Sigmoid colon (tissue), 7 donors: ENCODE data around the gene SPTBN1. TPM values are rescaled to one million over a fixed set of nuclear protein-coding genes. Genes with fewer than 3 reads are reported as not detected.

Experiments
- DNase-seq: peaks from one replicate; pipeline ENCODE4 v3.0.0-alpha.2; 2019
- H3K27ac ChIP-seq, 4 donors: fragments of 200-600 bp; sonication (generic); one replicate each; pipeline ENCODE4 v1.5.1; 2016 to 2019; ENCODE audit warnings: mild to moderate bottlenecking in 1 of 4
- H3K27me3 ChIP-seq, 3 donors: fragments of 200-600 bp; sonication (generic); one replicate each; pipeline ENCODE4 v1.5.1; 2019; ENCODE audit warnings: mild to moderate bottlenecking in 1 of 3
- H3K36me3 ChIP-seq, 4 donors: fragments of 200-600 bp; sonication (generic); one replicate each; pipeline ENCODE4 v1.5.1; 2016 to 2019
- H3K4me1 ChIP-seq, 4 donors: fragments of 200-600 bp; sonication (generic); one replicate each; pipeline ENCODE4 v1.5.1; 2017 to 2019
- H3K4me3 ChIP-seq, 4 donors: fragments of 200-600 bp; sonication (generic); one replicate each; pipeline ENCODE4 v1.5.1; 2017 to 2019; ENCODE audit warnings: mild to moderate bottlenecking in 2 of 4, moderate library complexity in 1 of 4
- H3K9me3 ChIP-seq, 4 donors: fragments of 200-600 bp in 3 of 4; sonication (generic) in 3 of 4; one replicate each; pipeline versions ENCODE4 v1.5.1 to v1.6.1; 2013 to 2019
- EP300 ChIP-seq, 4 donors: sonication (generic); formaldehyde crosslinking; IDR thresholded peaks; one replicate each; pipeline ENCODE4 v1.6.1; 2017; ENCODE audit warnings: antibody characterized with exemption in 4 of 4
- POLR2A ChIP-seq, 2 donors: fragments of 450-650 bp; IDR thresholded peaks; one replicate each; pipeline ENCODE4 v1.6.1; 2016; ENCODE audit warnings: antibody characterized with exemption in 2 of 2, mild to moderate bottlenecking in 2 of 2, moderate library complexity in 2 of 2
- POLR2AphosphoS5 ChIP-seq, 4 donors: sonication (generic); formaldehyde crosslinking; IDR thresholded peaks; one replicate each; pipeline ENCODE4 v1.6.1; 2017; ENCODE audit warnings: antibody characterized with exemption in 4 of 4
- WGBS, 2 donors: extraction: QIAGEN DNeasy Blood & Tissue Kit; methylation state at CpG; one replicate each; pipeline ENCODE4 v1.1.7; 2013; 5-methylcytosine and 5-hydroxymethylcytosine counted together
- intact Hi-C: fragments of 100-400 bp; cut with DNase I; formaldehyde crosslinking; loops from one replicate; pipeline ENCODE4 v1.15.1; 2023
- polyA plus RNA-seq, 3 donors: library from polyadenylated mRNA; stranded (reverse); fragments of 200-250 nt; gene quantifications; one replicate each; pipeline ENCODE4 v1.2.3, GENCODE V29; 2013
- total RNA-seq, 4 donors: library from RNA; depleted of rRNA; stranded (reverse); fragments of >200 nt; gene quantifications; one replicate each; pipeline ENCODE4 v1.1.0, GENCODE V29; 2016
- TF ChIP-seq, protein P1 (sequence below), 4 experiments: fragments of 450-650 bp in 3 of 4; fragments of 200-600 bp in 1 of 4; IDR thresholded peaks; one replicate each; pipeline ENCODE4 v1.5.1; 2016 to 2019; ENCODE audit warnings: antibody characterized with exemption in 4 of 4, mild to moderate bottlenecking in 3 of 4, moderate library complexity in 2 of 4
- donor health status: healthy with polysubstance abuse.
- donor health status: Bipolar disorder and iron deficiency.
- donor health status: healthy.

Gene SPTBN1
- total and polyA plus RNA-seq, 7 donors = 23.1 to 273 (median 169) TPM

DNA sequence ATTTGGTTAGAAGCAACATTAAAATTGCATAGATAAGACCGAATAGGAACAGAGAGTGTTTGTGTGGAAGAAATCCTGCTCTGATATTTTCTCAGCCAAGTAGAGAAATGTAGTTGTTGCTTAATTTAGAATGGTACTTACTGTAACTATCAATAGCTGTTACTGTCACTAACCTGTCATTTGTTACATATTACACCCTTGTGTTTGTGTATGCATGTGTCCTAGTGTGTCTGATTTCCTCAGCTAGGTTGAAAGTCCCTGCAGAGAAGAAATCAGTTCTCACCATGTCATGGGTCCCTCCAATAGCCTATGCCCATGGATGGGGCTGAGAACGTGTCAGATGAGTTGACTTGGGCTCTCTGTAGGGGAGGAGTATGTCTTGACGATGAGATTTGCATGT, 94.4 kb downstream of the SPTBN1 start:
- Histone ChIP-seq H3K36me3 (no peaks in the 10 kb centered on the region), H3K27ac (no peak overlapping the region), H3K27me3 (no peaks in the 10 kb centered on the region), H3K9me3 (no peaks in the 10 kb centered on the region), H3K4me3 (no peak overlapping the region), H3K4me1 (peaks cover 0 to 23% (median 9%) of the 10 kb centered on the region in 4 donors)
- intact Hi-C loops = no loop called here
- 27 to 72% methylated on average over 3 of the region's 3 CpGs for whole genome bisulfite sequencing, 2 donors
- no peak for TF ChIP-seq POLR2A (IDR thresholded peaks at IDR 0.05)
- no peak for TF ChIP-seq EP300 (IDR thresholded peaks at IDR 0.05)
- TF ChIP-seq POLR2AphosphoS5 (IDR thresholded peaks at IDR 0.05) = no peak
- TF ChIP-seq, protein P1, sequence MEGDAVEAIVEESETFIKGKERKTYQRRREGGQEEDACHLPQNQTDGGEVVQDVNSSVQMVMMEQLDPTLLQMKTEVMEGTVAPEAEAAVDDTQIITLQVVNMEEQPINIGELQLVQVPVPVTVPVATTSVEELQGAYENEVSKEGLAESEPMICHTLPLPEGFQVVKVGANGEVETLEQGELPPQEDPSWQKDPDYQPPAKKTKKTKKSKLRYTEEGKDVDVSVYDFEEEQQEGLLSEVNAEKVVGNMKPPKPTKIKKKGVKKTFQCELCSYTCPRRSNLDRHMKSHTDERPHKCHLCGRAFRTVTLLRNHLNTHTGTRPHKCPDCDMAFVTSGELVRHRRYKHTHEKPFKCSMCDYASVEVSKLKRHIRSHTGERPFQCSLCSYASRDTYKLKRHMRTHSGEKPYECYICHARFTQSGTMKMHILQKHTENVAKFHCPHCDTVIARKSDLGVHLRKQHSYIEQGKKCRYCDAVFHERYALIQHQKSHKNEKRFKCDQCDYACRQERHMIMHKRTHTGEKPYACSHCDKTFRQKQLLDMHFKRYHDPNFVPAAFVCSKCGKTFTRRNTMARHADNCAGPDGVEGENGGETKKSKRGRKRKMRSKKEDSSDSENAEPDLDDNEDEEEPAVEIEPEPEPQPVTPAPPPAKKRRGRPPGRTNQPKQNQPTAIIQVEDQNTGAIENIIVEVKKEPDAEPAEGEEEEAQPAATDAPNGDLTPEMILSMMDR (IDR thresholded peaks at IDR 0.05) = no peak
- no peak for DNase-seq

DNA sequence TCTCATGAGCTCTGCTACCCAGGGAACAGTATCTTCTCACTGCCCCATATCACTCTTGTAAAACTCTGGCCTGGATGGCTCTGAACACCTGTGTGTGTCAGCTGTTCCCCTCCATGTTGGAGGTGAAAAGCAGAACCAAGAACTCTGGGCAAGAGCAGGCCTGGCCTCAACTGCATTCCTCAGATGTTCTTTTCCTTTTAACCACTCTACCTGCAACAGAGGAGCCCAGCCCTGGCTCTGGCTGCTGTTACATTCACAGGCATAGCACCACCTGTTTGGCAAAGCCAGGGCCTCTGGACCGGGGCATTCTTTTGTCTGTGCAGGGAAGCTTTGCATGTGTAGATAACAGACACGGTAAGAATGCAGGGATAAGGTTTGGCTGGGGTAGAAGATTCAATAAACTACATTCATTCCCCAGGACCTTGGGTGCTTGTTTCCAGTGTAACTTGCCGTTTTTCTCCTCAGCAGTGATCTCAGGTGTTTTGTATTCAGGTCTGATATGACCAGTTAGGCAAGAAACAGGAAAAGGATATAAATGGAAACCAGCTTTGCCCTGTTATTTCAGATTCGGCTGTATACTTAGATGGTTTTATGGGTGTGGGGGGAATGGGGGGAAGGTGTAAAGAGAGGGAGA, 95.1 kb downstream of the SPTBN1 start:
- H3K4me1 ChIP-seq = peaks cover 0 to 25% (median 10%) of the 10 kb centered on the region in 4 donors

DNA sequence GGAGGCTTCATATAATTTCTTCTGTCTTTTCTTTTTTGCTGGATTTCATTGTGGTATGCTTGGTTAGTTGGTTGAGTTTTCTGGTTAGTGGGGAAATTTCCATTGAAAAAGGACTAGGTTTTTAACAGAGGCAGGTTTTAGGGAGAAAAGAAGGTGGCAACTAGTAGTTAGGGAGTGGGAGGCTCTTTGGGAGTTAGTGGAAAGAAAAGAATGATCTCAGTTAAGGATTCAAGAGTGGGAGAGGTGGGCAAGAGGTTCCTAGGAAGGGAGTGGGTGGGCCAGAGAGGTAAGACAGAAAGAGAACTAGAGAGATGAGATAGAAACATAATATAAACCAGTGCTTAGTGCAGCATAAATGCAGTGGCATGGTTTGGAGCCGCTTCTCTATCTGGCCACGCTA, 96.9 kb downstream of the SPTBN1 start:
- intact Hi-C loops = no loop called here
- no peaks in the 10 kb centered on the region for H3K9me3 ChIP-seq
- no peak for DNase-seq
- H3K27ac ChIP-seq = no peak overlapping the region
- no peaks in the 10 kb centered on the region for H3K36me3 ChIP-seq
- H3K4me1 ChIP-seq = peaks cover 0 to 44% (median 27%) of the 10 kb centered on the region in 4 donors
- no peak overlapping the region for H3K4me3 ChIP-seq
- 89 to 99% methylated on average over 2 of the region's 2 CpGs for WGBS, 2 donors
- no peak for TF ChIP-seq EP300 (IDR thresholded peaks at IDR 0.05)
- TF ChIP-seq POLR2AphosphoS5 (IDR thresholded peaks at IDR 0.05) = no peak
- TF ChIP-seq, protein P1 (IDR thresholded peaks at IDR 0.05) = no peak
- TF ChIP-seq POLR2A (IDR thresholded peaks at IDR 0.05) = no peak
- H3K27me3 ChIP-seq = no peaks in the 10 kb centered on the region

More for the DNA sequence above, 95.1 kb downstream of the SPTBN1 start:
- Histone ChIP-seq H3K27ac (no peak overlapping the region), H3K36me3 (no peaks in the 10 kb centered on the region), H3K27me3 (no peaks in the 10 kb centered on the region), H3K4me3 (no peak overlapping the region), H3K9me3 (no peaks in the 10 kb centered on the region)
- 14 to 45% methylated on average over 4 of the region's 4 CpGs for WGBS, 2 donors
- TF ChIP-seq EP300 (IDR thresholded peaks at IDR 0.05) = no peak
- TF ChIP-seq POLR2A (IDR thresholded peaks at IDR 0.05) = no peak
- TF ChIP-seq POLR2AphosphoS5 (IDR thresholded peaks at IDR 0.05) = no peak
- TF ChIP-seq, protein P1 (IDR thresholded peaks at IDR 0.05) = no peak
- no peak for DNase-seq
- intact Hi-C loops = no loop called here

DNA sequence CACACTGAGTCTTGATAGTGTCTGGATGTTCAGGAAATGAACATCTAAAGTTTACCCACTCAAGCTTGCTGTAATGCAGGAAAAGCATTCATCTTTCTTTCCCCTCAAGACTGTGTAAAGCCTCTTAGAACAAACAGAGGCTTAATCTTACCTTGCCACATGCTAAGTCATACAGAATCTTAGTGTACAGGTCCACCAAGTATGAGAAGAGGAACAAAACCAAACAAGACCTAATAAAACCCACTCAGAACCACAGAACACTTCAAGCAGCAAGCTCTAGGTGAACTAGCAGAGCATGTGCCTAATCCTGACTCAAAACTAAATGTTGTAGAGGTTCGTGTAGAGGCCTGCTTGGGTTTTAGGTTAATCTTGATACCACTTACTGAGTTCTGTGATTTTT, 97.6 kb downstream of the SPTBN1 start:
- no peak for TF ChIP-seq POLR2A (IDR thresholded peaks at IDR 0.05)
- no peak for TF ChIP-seq POLR2AphosphoS5 (IDR thresholded peaks at IDR 0.05)
- no peak for TF ChIP-seq EP300 (IDR thresholded peaks at IDR 0.05)
- TF ChIP-seq, protein P1 (IDR thresholded peaks at IDR 0.05) = no peak
- peaks cover 0 to 48% (median 32%) of the 10 kb centered on the region in 4 donors for H3K4me1 ChIP-seq
- H3K4me3 ChIP-seq = no peak overlapping the region
- no peaks in the 10 kb centered on the region for H3K9me3 ChIP-seq
- intact Hi-C loops = no loop called here
- 73 to 91% methylated on average over 1 of the region's 1 CpG for WGBS, 2 donors
- no peaks in the 10 kb centered on the region for H3K36me3 ChIP-seq
- H3K27me3 ChIP-seq = no peaks in the 10 kb centered on the region
- DNase-seq = no peak
- H3K27ac ChIP-seq = no peak overlapping the region
